Esophagus squamous epithelium (tissue), 5 donors: ENCODE results near the gene ELL3. TPM values are rescaled to one million over a fixed set of nuclear protein-coding genes. Genes with fewer than 3 reads are reported as not detected.

Source experiments
- DNase-seq: peaks from one replicate; lab custom pipeline; 2025; lab: John Stamatoyannopoulos, UW
- H3K27ac ChIP-seq, 4 donors: fragments of 200-600 bp; sonication (generic); one replicate each; pipeline ENCODE4 v1.5.1; 2016 to 2019; ENCODE audit warnings: mild to moderate bottlenecking in 1 of 4
- H3K27me3 ChIP-seq, 4 donors: fragments of 200-600 bp; sonication (generic); 1 replicate in 3 of 4; 2 replicates in 1 of 4; pipeline versions ENCODE4 v1.5.1 to v1.6.0; 2017 to 2021; ENCODE audit warnings: antibody characterized with exemption in 1 of 4
- H3K36me3 ChIP-seq, 3 donors: fragments of 200-600 bp; sonication (generic); one replicate each; pipeline ENCODE4 v1.5.1; 2016 to 2019
- H3K4me1 ChIP-seq, 3 donors: fragments of 200-600 bp; sonication (generic); one replicate each; pipeline ENCODE4 v1.5.1; 2017 to 2019
- H3K4me3 ChIP-seq, 4 donors: fragments of 200-600 bp; sonication (generic); 1 replicate in 3 of 4; 2 replicates in 1 of 4; pipeline ENCODE4 v1.5.1; 2016 to 2019; ENCODE audit warnings: mild to moderate bottlenecking in 2 of 4, moderate library complexity in 1 of 4
- H3K9me3 ChIP-seq, 3 donors: fragments of 200-600 bp; sonication (generic); one replicate each; pipeline ENCODE4 v1.5.1; 2016 to 2019
- CTCF ChIP-seq, 6 experiments: fragments of 450-650 bp in 4 of 6; fragments of 200-600 bp in 2 of 6; sonication (generic) in 2 of 6; IDR thresholded peaks; one replicate each; pipeline ENCODE4 v1.5.1; 2016 to 2019; ENCODE audit warnings: antibody characterized with exemption in 6 of 6, mild to moderate bottlenecking in 4 of 6, moderate library complexity in 4 of 6
- POLR2A ChIP-seq, 4 donors: fragments of 450-650 bp; IDR thresholded peaks; one replicate each; pipeline ENCODE4 v1.6.1; 2017; ENCODE audit warnings: antibody characterized with exemption in 4 of 4, mild to moderate bottlenecking in 4 of 4, moderate library complexity in 3 of 4
- WGBS, 2 donors: methylation state at CpG; one replicate each; pipeline ENCODE4 v1.1.5; 2018; 5-methylcytosine and 5-hydroxymethylcytosine counted together
- intact Hi-C: fragments of 100-400 bp; cut with DNase I; formaldehyde crosslinking; loops from one replicate; pipeline ENCODE4 v1.15.0; 2022
- total RNA-seq, 4 donors: library from RNA; depleted of rRNA; stranded (reverse); fragments of >200 nt; gene quantifications; one replicate each; pipeline ENCODE4 v1.1.0, GENCODE V29; 2016
- donor health status: DM: yes; HTN: yes; CAD: no.

Gene ELL3
- total RNA-seq, 4 donors from 2014 or later: 16.9 to 40.4 (median 29.9) TPM

GRCh38 chr15:43772624-43773023 lies 4.1 kb downstream of the ELL3 start:
- Histone ChIP-seq H3K27ac (peak overlapping the region in 3 of 4 donors; percentile 40 to 86 (median 82)), H3K9me3 (no peaks in the 10 kb centered on the region), H3K4me1 (peaks cover 6 to 42% (median 20%) of the 10 kb centered on the region in 3 donors), H3K27me3 (no peaks in the 10 kb centered on the region), H3K4me3 (no peak overlapping the region), H3K36me3 (peaks cover 19 to 70% (median 37%) of the 10 kb centered on the region in 3 donors)
- TF ChIP-seq POLR2A (IDR thresholded peaks at IDR 0.05) (no peak), CTCF (IDR thresholded peaks at IDR 0.05) (no peak)
- no peak for DNase-seq
- intact Hi-C loops: no loop called here

GRCh38 chr15:43771816-43772215 lies 5.0 kb downstream of the ELL3 start:
- Histone ChIP-seq H3K36me3 (peaks cover 22 to 78% (median 45%) of the 10 kb centered on the region in 3 donors), H3K27ac (peak overlapping the region; percentile 40 to 86 (median 62)), H3K27me3 (no peaks in the 10 kb centered on the region), H3K4me3 (no peak overlapping the region), H3K4me1 (peaks cover 4 to 39% (median 20%) of the 10 kb centered on the region in 3 donors), H3K9me3 (no peaks in the 10 kb centered on the region)
- peak in 1 of 4 donors; percentile 56 for TF ChIP-seq POLR2A (IDR thresholded peaks at IDR 0.05)
- TF ChIP-seq CTCF (IDR thresholded peaks at IDR 0.05): no peak
- intact Hi-C loops: no loop called here
- no peak for DNase-seq
- 20 to 36% methylated on average over 2 of the region's 2 CpGs for WGBS, 2 donors

- Histone ChIP-seq H3K27ac (no peak overlapping the region), H3K9me3 (no peaks in the 10 kb centered on the region), H3K36me3 (peaks cover 25 to 99% (median 57%) of the 10 kb centered on the region in 3 donors), H3K4me3 (no peak overlapping the region), H3K27me3 (no peaks in the 10 kb centered on the region), H3K4me1 (peaks cover 0 to 19% (median 8%) of the 10 kb centered on the region in 3 donors)
- 57 to 59% methylated on average over 5 of the region's 5 CpGs for WGBS, 2 donors
- intact Hi-C loops: no loop called here
- DNase-seq: no peak
- TF ChIP-seq POLR2A (IDR thresholded peaks at IDR 0.05) (no peak), CTCF (IDR thresholded peaks at IDR 0.05) (peak; percentile 49 to 82 (median 74))
These were observed 7.1 kb downstream of the ELL3 start for GRCh38 chr15:43769584-43770228.

- DNase-seq: no peak
- Histone ChIP-seq H3K27me3 (no peaks in the 10 kb centered on the region), H3K27ac (no peak overlapping the region), H3K4me3 (no peak overlapping the region), H3K4me1 (no peaks in the 10 kb centered on the region), H3K36me3 (peaks cover 12 to 100% (median 42%) of the 10 kb centered on the region in 3 donors), H3K9me3 (no peaks in the 10 kb centered on the region)
- intact Hi-C loops: no loop called here
- no peak for TF ChIP-seq CTCF (IDR thresholded peaks at IDR 0.05)
- WGBS, 2 donors: 53 to 71% methylated on average over 2 of the region's 2 CpGs
These were observed 12.8 kb downstream of the ELL3 start for GRCh38 chr15:43763819-43764446.

- H3K27me3 ChIP-seq: no peaks in the 10 kb centered on the region
- no peaks in the 10 kb centered on the region for H3K4me1 ChIP-seq
- intact Hi-C loops: no loop called here
- H3K9me3 ChIP-seq: no peaks in the 10 kb centered on the region
- peaks cover 12 to 100% (median 34%) of the 10 kb centered on the region in 3 donors for H3K36me3 ChIP-seq
- H3K27ac ChIP-seq: no peak overlapping the region
- DNase-seq: no peak
- WGBS, 2 donors: 55 to 62% methylated on average over 6 of the region's 6 CpGs
- TF ChIP-seq CTCF (IDR thresholded peaks at IDR 0.05) (no peak), POLR2A (IDR thresholded peaks at IDR 0.05) (no peak)
- H3K4me3 ChIP-seq: no peak overlapping the region
These were observed 13.9 kb downstream of the ELL3 start for GRCh38 chr15:43762824-43763223.
